Nephron (organoid): Measurements from ENCODE around the gene RCSD1.

Experiments
- H3K27ac Mint-ChIP-seq, 3 experiments: 2 replicates each; pipeline ENCODE4 v1.8.0; 2020; ENCODE audit warnings: mixed read lengths in 3 of 3, mild to moderate bottlenecking in 2 of 3, moderate library complexity in 1 of 3
- H3K27me3 Mint-ChIP-seq: 2 replicates; pipeline ENCODE4 v1.8.0; 2021; ENCODE audit warnings: low read depth, mild to moderate bottlenecking, moderate library complexity, mixed read lengths
- H3K36me3 Mint-ChIP-seq: 2 replicates; pipeline ENCODE4 v1.8.0; 2020; ENCODE audit warnings: low read depth, mixed read lengths
- H3K4me1 Mint-ChIP-seq: 2 replicates; pipeline ENCODE4 v1.8.0; 2020; ENCODE audit warnings: mixed read lengths
- H3K4me3 Mint-ChIP-seq, 3 experiments: 2 replicates each; pipeline ENCODE4 v1.8.0; 2020; ENCODE audit warnings: mild to moderate bottlenecking in 3 of 3, mixed read lengths in 3 of 3, moderate library complexity in 2 of 3
- H3K9me3 Mint-ChIP-seq: 2 replicates; pipeline ENCODE4 v1.8.0; 2020; ENCODE audit warnings: mixed read lengths
- TF ChIP-seq, protein P1 (sequence below), 3 experiments: fragments of 200-600 bp; sonication (generic); IDR thresholded peaks; one replicate each; pipeline ENCODE4 v1.5.0; 2021; ENCODE audit warnings: antibody characterized with exemption in 3 of 3; ENCODE audit not compliant: unreplicated experiment in 3 of 3

RCSD1 gene

DNA sequence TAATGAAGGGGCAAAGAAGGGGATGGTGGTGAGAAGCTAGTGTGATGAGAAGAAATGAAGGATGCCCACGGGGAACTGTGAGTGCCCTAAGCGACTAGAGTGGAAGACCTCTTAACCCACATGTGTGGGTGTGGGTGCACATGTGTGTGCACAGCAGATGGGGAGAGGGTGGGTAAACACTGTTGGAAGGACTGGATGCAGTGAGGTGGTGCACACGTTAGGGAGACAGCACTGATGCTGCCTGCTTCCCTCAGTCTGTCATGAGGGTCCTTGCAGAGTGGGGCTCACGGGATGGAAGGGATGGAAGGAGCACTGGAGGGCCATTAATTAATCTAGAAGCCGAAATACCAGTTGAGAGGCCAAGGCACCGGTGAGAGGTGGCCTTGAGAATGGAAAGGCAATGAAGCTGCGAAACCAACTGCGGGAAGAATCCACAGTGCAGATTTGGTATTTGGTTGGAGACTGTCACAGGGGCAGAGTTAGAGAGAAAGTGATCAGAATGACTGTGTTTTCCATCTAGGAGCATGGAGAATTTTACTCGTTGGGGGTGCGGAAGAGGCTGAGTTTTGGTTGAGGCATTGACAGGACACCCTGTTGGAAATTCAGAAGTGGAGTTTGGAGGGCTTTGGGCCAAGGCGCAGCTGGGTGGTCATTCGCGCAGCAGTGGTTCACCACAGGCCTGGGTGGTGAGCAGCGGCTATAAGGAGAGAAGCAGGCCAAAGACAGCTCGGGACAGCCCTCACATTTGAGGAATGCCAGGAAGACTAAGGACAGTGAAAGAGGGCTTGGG lies 15.8 kb downstream of the RCSD1 start:
- TF ChIP-seq, protein P1, sequence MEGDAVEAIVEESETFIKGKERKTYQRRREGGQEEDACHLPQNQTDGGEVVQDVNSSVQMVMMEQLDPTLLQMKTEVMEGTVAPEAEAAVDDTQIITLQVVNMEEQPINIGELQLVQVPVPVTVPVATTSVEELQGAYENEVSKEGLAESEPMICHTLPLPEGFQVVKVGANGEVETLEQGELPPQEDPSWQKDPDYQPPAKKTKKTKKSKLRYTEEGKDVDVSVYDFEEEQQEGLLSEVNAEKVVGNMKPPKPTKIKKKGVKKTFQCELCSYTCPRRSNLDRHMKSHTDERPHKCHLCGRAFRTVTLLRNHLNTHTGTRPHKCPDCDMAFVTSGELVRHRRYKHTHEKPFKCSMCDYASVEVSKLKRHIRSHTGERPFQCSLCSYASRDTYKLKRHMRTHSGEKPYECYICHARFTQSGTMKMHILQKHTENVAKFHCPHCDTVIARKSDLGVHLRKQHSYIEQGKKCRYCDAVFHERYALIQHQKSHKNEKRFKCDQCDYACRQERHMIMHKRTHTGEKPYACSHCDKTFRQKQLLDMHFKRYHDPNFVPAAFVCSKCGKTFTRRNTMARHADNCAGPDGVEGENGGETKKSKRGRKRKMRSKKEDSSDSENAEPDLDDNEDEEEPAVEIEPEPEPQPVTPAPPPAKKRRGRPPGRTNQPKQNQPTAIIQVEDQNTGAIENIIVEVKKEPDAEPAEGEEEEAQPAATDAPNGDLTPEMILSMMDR (IDR thresholded peaks at IDR 0.05; ENCODE audit: unreplicated experiment in 3 of 3), result no peak
- H3K27ac Mint-ChIP-seq, result peak overlapping the region; percentile 14 to 64 (median 31)

DNA sequence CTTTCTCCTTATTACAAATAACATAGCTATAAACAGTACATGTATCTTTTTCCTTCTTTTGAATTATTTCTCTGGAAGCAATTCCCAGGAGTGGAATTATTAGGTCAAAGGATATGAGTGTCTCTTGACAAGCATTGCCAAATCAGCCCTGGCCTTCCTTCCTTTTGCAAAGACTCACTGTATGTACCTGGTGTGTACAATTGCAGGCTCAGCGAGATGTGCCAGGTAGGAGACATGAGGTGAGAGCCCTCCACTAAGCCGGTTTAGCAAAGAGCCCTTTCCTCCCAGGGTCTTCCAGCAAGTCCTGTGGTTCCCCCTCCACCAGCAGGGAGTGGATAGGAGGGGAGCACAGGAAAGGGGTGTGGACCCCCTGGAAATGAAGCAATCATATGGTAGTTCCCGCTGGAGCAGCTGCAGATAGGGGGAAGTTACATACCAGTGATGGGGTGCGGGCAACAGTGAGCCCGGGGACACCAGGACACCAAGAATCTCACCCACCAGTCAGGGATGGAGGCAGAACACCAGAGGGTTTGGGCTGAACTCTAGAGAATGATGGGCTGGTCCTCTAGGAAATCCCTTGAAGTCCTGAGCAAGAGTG lies 18.3 kb downstream of the RCSD1 start:
- peaks cover 61% of the 10 kb centered on the region for H3K4me1 Mint-ChIP-seq
- H3K4me3 Mint-ChIP-seq, result no peak overlapping the region
- peak overlapping the region in 1 of 3 experiments; percentile 1 for H3K27ac Mint-ChIP-seq
- peaks cover 9% of the 10 kb centered on the region for H3K27me3 Mint-ChIP-seq
- TF ChIP-seq, protein P1 (IDR thresholded peaks at IDR 0.05; ENCODE audit: unreplicated experiment in 3 of 3), result no peak
- no peaks in the 10 kb centered on the region for H3K36me3 Mint-ChIP-seq
- no peaks in the 10 kb centered on the region for H3K9me3 Mint-ChIP-seq

More for the DNA sequence above, 15.8 kb downstream of the RCSD1 start:
- Mint-ChIP-seq H3K27me3 (peaks cover 29% of the 10 kb centered on the region), H3K4me1 (peaks cover 43% of the 10 kb centered on the region), H3K4me3 (no peak overlapping the region), H3K9me3 (no peaks in the 10 kb centered on the region), H3K36me3 (no peaks in the 10 kb centered on the region)

DNA sequence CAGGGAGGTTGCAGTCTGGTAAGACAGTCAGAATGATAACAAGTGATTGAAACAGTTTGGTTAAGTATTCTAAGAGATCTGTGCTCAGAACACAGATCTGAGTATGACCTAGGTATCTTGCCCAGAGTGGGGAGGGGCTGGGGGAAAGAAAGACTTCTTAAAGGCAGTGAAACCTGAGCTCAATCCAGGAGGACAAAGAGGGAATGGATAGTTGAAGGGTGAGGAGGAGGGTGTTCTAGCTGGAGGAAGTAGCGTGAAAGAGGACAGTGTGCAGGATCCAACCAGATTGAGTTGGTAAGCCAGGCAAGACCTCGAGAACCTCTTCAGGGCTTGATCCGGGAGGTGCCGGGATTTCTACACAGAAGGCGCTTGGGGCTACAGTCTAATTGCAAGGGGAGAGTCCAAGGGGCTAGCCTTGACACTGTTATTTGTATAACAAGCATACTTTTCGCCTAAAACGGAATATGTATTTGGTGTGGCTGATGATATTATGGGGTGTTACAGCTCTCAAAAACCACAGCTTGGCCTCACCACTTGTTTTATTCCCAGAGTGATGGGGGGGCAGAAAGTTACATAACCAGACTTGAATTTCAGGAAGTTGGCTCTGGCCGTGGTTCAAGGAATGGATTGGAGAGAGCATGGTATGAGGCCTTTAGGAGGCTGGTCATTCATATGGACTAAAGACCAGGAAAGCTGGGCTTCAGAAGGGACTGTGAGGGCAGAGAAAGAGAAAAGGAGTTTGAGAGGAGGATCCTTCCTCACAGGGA lies 19.1 kb downstream of the RCSD1 start:
- Mint-ChIP-seq H3K4me3 (no peak overlapping the region), H3K36me3 (no peaks in the 10 kb centered on the region), H3K27ac (peak overlapping the region in 2 of 3 experiments; percentile 1 to 24), H3K9me3 (no peaks in the 10 kb centered on the region), H3K4me1 (peaks cover 69% of the 10 kb centered on the region), H3K27me3 (peaks cover 6% of the 10 kb centered on the region)
- TF ChIP-seq, protein P1 (IDR thresholded peaks at IDR 0.05; ENCODE audit: unreplicated experiment in 3 of 3), result no peak

DNA sequence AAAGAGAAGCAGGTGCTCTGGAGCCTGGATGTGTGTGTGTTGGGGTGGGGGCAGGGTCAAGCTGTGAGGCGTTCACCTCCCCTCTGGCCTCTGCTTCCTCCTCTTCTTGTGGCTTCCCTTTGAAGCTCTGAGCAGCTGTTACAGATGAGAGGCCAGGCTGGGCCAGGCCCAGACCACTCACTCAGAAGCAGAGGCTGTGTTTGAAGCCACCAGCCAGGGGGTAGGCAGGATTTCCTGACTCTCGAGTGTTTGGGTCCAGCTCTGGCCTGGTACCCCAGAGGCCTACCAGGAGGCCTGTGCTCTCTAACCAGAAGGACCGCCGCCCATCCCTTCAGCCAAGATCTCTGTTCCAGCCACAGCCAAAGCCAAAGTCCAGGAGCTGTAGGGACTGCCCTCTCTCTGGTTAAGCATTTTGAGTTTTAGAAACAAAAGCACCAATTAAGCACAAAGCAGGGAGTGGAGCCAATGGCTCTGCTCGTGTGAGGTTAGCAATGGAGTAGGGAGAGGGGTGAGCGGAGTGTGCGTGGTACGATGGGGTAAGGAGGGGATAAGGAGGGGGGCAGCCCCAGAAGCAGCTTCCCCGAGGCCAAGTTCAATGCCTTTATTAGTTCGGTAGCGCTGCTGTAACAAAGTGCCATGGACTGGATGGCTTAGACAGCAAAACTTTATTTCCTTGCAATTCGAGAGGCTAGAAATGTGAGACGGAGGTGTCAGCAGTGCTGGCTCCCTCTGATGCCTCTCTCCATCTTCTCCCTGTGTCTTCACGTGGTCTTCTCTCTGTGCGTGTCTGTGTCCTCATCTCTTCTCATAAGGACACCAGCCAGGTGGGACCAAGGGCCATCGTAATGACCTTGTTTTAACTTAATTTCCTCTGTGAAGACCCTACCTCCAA lies 20.5 kb downstream of the RCSD1 start:
- Mint-ChIP-seq H3K36me3 (no peaks in the 10 kb centered on the region), H3K4me3 (no peak overlapping the region), H3K9me3 (no peaks in the 10 kb centered on the region), H3K27ac (peak overlapping the region in 1 of 3 experiments; percentile 32), H3K4me1 (peaks cover 58% of the 10 kb centered on the region), H3K27me3 (peaks cover 6% of the 10 kb centered on the region)
- TF ChIP-seq, protein P1 (IDR thresholded peaks at IDR 0.05; ENCODE audit: unreplicated experiment in 3 of 3), result no peak

DNA sequence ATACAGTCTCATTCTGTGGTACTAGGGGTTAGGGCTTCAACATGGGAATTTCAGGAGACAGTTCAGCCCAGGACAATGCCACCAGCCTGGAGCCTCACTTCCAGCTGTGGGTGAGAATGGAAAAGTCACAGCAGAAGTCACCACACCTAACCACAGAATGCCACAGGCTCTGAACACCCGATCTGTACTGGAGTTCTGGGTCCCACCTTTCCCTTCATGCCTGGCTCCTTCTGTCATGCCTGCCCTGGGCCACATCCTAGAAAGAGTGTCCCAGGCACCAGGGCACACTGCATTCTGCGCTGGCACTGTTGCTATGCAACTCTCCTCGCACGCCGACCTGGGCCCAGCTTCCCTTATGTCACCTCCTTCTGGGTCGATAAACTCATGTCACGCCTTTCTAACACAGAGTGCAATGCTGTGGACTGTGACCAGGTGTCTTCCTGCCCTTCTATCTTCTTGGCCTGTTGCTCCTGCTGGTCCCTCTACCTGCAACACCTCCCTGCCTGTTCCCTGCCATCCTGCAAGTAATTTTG lies 21.2 kb downstream of the RCSD1 start:
- peaks cover 51% of the 10 kb centered on the region for H3K4me1 Mint-ChIP-seq
- no peaks in the 10 kb centered on the region for H3K9me3 Mint-ChIP-seq
- H3K36me3 Mint-ChIP-seq, result no peaks in the 10 kb centered on the region
- TF ChIP-seq, protein P1 (IDR thresholded peaks at IDR 0.05; ENCODE audit: unreplicated experiment in 3 of 3), result no peak
- no peak overlapping the region for H3K4me3 Mint-ChIP-seq
- H3K27ac Mint-ChIP-seq, result peak overlapping the region in 1 of 3 experiments; percentile 43
- H3K27me3 Mint-ChIP-seq, result peaks cover 6% of the 10 kb centered on the region
